DND-41 (cell line): ENCODE data around the gene CSNK1G2.

Experiments used
- CTCF ChIP-seq: IDR thresholded peaks from 2 replicates; pipeline ENCODE4 v1.5.1; 2012; ENCODE audit warnings: borderline replicate concordance, low read length, moderate library complexity, mild to moderate bottlenecking; ENCODE audit not compliant: poor library complexity, severe bottlenecking; ENCODE audit errors: extremely low read depth
- EZH2 ChIP-seq: IDR thresholded peaks from 3 replicates; pipeline ENCODE4 v1.6.1; 2012; ENCODE audit warnings: borderline replicate concordance, low read depth, mild to moderate bottlenecking, moderate library complexity, low read length, inconsistent platforms; ENCODE audit not compliant: severe bottlenecking

GRCh38 chr19:1931445-1931844 lies 9.5 kb upstream of the CSNK1G2 start:
- TF ChIP-seq CTCF = no peak
- no peak for TF ChIP-seq EZH2
